Measurements from ENCODE around the gene NACAD. TPM values are rescaled to one million over a fixed set of nuclear protein-coding genes. Genes with fewer than 3 reads are reported as not detected.

NACAD gene
- total RNA-seq, 2 donors from 2014 or later: 0.78 to 1.6 TPM

DNA sequence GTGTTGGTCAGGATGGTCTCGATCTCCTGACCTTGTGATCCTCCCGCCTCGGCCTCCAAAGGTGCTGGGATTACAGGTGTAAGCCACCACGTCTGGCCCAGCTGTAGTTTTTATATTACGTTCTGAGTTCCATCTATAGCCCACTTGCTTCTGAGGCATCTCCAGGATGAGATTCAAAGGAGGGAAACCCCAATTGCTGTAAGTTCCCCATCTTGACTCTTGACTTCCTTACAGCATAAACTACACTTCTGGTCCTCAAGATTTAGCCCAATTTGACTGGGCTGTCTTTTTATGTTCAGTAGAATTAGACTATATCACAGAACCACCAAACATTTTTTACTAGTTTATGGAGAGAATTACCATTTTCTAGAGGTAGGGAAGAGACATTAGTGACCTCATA lies 44.4 kb downstream of the NACAD start:
- DNase-seq (no peak), ATAC-seq (no peak)
- Histone ChIP-seq H3K36me3 (replicated peaks in 1 of 2; ENCODE audit: insufficient read depth in 1 of 2, low read depth in 2 of 2) (peaks cover 0 to 2% of the 10 kb centered on the region in 2 donors), H3K4me1 (no peaks in the 10 kb centered on the region), H3K9me3 (no peaks in the 10 kb centered on the region), H3K27ac (no peak overlapping the region), H3K27me3 (no peaks in the 10 kb centered on the region), H3K4me3 (no peak overlapping the region)
- WGBS, 2 donors: 77 to 85% methylated on average over 5 of the region's 5 CpGs
- intact Hi-C loops (cut with DNase I): no loop called here
- TF ChIP-seq POLR2A (IDR thresholded peaks at IDR 0.05): no peak
- TF ChIP-seq, protein P1, sequence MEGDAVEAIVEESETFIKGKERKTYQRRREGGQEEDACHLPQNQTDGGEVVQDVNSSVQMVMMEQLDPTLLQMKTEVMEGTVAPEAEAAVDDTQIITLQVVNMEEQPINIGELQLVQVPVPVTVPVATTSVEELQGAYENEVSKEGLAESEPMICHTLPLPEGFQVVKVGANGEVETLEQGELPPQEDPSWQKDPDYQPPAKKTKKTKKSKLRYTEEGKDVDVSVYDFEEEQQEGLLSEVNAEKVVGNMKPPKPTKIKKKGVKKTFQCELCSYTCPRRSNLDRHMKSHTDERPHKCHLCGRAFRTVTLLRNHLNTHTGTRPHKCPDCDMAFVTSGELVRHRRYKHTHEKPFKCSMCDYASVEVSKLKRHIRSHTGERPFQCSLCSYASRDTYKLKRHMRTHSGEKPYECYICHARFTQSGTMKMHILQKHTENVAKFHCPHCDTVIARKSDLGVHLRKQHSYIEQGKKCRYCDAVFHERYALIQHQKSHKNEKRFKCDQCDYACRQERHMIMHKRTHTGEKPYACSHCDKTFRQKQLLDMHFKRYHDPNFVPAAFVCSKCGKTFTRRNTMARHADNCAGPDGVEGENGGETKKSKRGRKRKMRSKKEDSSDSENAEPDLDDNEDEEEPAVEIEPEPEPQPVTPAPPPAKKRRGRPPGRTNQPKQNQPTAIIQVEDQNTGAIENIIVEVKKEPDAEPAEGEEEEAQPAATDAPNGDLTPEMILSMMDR (IDR thresholded peaks at IDR 0.05): no peak

DNA sequence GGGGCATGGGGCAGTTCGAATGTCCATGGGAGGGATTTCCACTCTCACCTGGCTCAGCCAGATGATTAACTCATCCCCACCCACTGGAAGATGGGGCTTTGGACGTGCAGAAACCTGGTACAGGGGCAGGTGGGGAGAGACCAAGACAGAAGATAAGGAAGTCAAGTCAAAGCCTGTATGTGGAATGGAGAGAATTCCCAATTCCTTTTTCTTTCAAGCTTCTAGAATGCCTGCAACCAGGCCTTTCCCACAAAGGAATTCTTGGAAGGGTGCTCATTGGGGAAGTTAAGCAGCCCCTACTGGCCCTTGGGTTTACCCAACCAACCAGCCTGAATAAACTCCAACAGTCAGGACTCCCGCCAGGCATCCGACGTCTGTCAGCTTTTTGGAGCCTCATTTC lies 49.7 kb downstream of the NACAD start:
- H3K27me3 ChIP-seq: no peaks in the 10 kb centered on the region
- intact Hi-C loops (cut with DNase I): no loop called here
- H3K9me3 ChIP-seq: no peaks in the 10 kb centered on the region
- H3K4me1 ChIP-seq: no peaks in the 10 kb centered on the region
- no peak overlapping the region for H3K4me3 ChIP-seq
- H3K27ac ChIP-seq: no peak overlapping the region
- peaks cover 0 to 4% of the 10 kb centered on the region in 2 donors for H3K36me3 ChIP-seq (replicated peaks in 1 of 2; ENCODE audit: insufficient read depth in 1 of 2, low read depth in 2 of 2)
- no peak for ATAC-seq
- 87 to 89% methylated on average over 5 of the region's 5 CpGs for WGBS, 2 donors
- no peak for DNase-seq
- TF ChIP-seq, protein P1 (IDR thresholded peaks at IDR 0.05): no peak

DNA sequence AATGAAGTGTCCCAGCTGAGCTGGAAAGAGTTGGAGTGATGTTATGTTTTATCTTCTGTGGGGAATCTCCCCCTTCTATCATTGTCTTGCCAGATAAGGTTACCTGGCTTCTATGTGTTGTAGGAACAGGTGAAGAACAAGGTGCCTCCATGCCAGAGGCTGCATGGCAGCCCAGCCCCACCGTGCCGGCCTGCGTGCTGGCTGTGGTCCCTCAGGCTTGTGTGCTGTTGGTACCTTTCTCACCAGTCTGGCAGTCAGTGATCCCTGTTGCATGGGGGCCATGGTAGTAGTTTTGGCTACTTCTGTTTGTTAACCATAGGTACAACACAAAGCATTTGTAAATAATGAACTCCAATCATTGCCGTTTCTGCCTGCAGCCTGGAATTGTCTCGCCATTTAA lies 50.9 kb downstream of the NACAD start:
- no peak for ATAC-seq
- H3K27ac ChIP-seq: no peak overlapping the region
- H3K9me3 ChIP-seq: no peaks in the 10 kb centered on the region
- peaks cover 7% of the 10 kb centered on the region for H3K4me1 ChIP-seq
- H3K27me3 ChIP-seq: no peaks in the 10 kb centered on the region
- 95 to 98% methylated on average over 2 to 5 of the region's 5 CpGs for WGBS, 2 donors
- TF ChIP-seq, protein P1 (IDR thresholded peaks at IDR 0.05): no peak
- TF ChIP-seq POLR2A (IDR thresholded peaks at IDR 0.05): no peak
- DNase-seq: no peak
- H3K4me3 ChIP-seq: no peak overlapping the region
- intact Hi-C loops (cut with DNase I): no loop called here
- H3K36me3 ChIP-seq (replicated peaks in 1 of 2; ENCODE audit: insufficient read depth in 1 of 2, low read depth in 2 of 2): peaks cover 0 to 4% of the 10 kb centered on the region in 2 donors

DNA sequence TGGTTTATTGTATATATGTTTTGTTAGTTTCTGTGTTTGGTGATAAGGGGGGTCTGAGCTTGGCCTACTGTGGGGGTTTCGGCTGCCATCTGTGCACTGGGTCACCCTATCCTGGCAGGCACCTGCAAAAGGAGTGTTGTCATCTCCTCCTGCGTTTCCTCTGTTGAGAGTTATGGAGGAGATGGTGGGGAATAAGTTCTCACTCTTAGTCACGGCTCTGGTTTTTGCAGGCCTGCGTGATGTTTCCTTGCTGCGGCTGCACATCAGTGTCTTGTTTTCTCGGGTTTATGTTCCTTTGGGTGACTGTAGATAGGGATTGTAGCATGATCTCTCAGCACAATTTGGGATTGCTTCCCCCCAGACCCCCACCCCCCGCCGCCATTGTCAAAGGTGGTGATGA lies 52.0 kb downstream of the NACAD start:
- 63 to 90% methylated on average over 8 of the region's 8 CpGs for WGBS, 2 donors
- Histone ChIP-seq H3K4me1 (peaks cover 7% of the 10 kb centered on the region), H3K4me3 (no peak overlapping the region), H3K36me3 (replicated peaks in 1 of 2; ENCODE audit: insufficient read depth in 1 of 2, low read depth in 2 of 2) (peaks cover 0 to 4% of the 10 kb centered on the region in 2 donors), H3K27ac (no peak overlapping the region), H3K27me3 (no peaks in the 10 kb centered on the region), H3K9me3 (no peaks in the 10 kb centered on the region)
- intact Hi-C loops (cut with DNase I): no loop called here
- ATAC-seq (no peak), DNase-seq (no peak)
- TF ChIP-seq, protein P1 (IDR thresholded peaks at IDR 0.05): no peak
- TF ChIP-seq POLR2A (IDR thresholded peaks at IDR 0.05): no peak

DNA sequence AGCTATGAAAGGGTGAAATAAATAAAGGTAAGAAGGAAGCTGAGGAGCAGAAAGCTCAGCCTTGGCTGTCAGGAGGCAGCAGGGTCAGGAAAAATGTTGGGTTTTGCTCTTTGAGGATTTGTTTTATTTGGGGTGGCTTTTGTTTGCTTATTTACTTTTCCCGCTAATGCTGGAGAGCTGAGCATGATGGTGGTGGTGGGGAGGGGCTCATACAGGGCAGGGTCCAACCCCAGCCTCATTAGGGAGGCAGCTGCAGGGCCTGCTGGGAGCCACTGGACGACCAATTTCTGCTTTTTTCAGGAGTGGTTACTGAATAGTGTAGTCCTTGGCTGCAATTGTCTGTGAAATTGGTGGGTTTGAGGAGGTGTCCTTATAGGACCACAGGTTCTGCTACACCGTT lies 52.5 kb downstream of the NACAD start:
- H3K4me3 ChIP-seq: no peak overlapping the region
- no peak overlapping the region for H3K27ac ChIP-seq
- DNase-seq (no peak), ATAC-seq (no peak)
- H3K27me3 ChIP-seq: no peaks in the 10 kb centered on the region
- intact Hi-C loops (cut with DNase I): no loop called here
- H3K36me3 ChIP-seq (replicated peaks in 1 of 2; ENCODE audit: insufficient read depth in 1 of 2, low read depth in 2 of 2): peaks cover 0 to 4% of the 10 kb centered on the region in 2 donors
- H3K4me1 ChIP-seq: peaks cover 7% of the 10 kb centered on the region
- WGBS, 2 donors: 53 to 63% methylated on average over 3 of the region's 3 CpGs
- no peak for TF ChIP-seq POLR2A (IDR thresholded peaks at IDR 0.05)
- TF ChIP-seq, protein P1 (IDR thresholded peaks at IDR 0.05): no peak
- no peaks in the 10 kb centered on the region for H3K9me3 ChIP-seq
